Upper lobe of left lung (tissue), 6 donors: ENCODE data around the gene SLC22A3. TPM values are rescaled to one million over a fixed set of nuclear protein-coding genes. Genes with fewer than 3 reads are reported as not detected.
"Not testable (repeated sequence)": the region's sequence is repeated elsewhere in the genome, so short reads cannot be mapped to it uniquely, and the experiment has no call there.

Source experiments
- ATAC-seq, 2 donors: fragments of 200-7000 bp; cut with Tn5 transposase; one replicate each; pipeline ENCODE4 v1.9.1; 2022; ENCODE audit warnings: mild to moderate bottlenecking in 2 of 2, moderate library complexity in 2 of 2; ENCODE audit not compliant: low FRiP score in 2 of 2
- DNase-seq, 2 donors: peaks; one replicate each; pipeline ENCODE4 v3.0.0-alpha.2; 2019 to 2020
- H3K27ac ChIP-seq, 4 donors: fragments of 200-600 bp; sonication (generic); one replicate each; pipeline ENCODE4 v1.5.1; 2016 to 2019
- H3K27me3 ChIP-seq, 4 donors: fragments of 200-600 bp; sonication (generic); one replicate each; pipeline ENCODE4 v1.5.1; 2017 to 2019
- H3K36me3 ChIP-seq, 4 donors: fragments of 200-600 bp; sonication (generic); one replicate each; pipeline ENCODE4 v1.5.1; 2016 to 2019
- H3K4me1 ChIP-seq, 4 donors: fragments of 200-600 bp; sonication (generic); one replicate each; pipeline ENCODE4 v1.5.1; 2018 to 2019
- H3K4me3 ChIP-seq, 4 donors: fragments of 200-600 bp; sonication (generic); one replicate each; pipeline ENCODE4 v1.5.1; 2017 to 2019; ENCODE audit warnings: mild to moderate bottlenecking in 2 of 4, moderate library complexity in 1 of 4
- H3K9me3 ChIP-seq, 4 donors: fragments of 200-600 bp; sonication (generic); one replicate each; pipeline ENCODE4 v1.5.1; 2018 to 2019
- CTCF ChIP-seq, 6 experiments: fragments of 450-650 bp in 4 of 6; fragments of 200-600 bp in 2 of 6; sonication (generic) in 2 of 6; IDR thresholded peaks; one replicate each; pipeline ENCODE4 v1.5.1; 2016 to 2019; ENCODE audit warnings: antibody characterized with exemption in 6 of 6
- EP300 ChIP-seq, 4 donors: sonication (generic); formaldehyde crosslinking; IDR thresholded peaks; one replicate each; pipeline ENCODE4 v1.5.1; 2017; ENCODE audit warnings: antibody characterized with exemption in 4 of 4, control low read depth in 2 of 4
- POLR2A ChIP-seq, 4 donors: fragments of 450-650 bp; IDR thresholded peaks; one replicate each; pipeline ENCODE4 v1.5.1; 2016 to 2017; ENCODE audit warnings: antibody characterized with exemption in 4 of 4, mild to moderate bottlenecking in 2 of 4
- POLR2AphosphoS5 ChIP-seq, 2 donors: sonication (generic); formaldehyde crosslinking; IDR thresholded peaks; one replicate each; pipeline ENCODE4 v1.5.1; 2017; ENCODE audit warnings: antibody characterized with exemption in 2 of 2
- WGBS, 2 donors: methylation state at CpG; one replicate each; pipeline ENCODE4 v1.1.5; 2017 to 2018; 5-methylcytosine and 5-hydroxymethylcytosine counted together
- total RNA-seq, 6 donors: library from RNA; depleted of rRNA in 4 of 6; stranded (reverse); fragments of >200 nt in 4 of 6; gene quantifications; one replicate each; pipeline versions ENCODE4 v1.1.0 to v1.2.1, GENCODE V29; 2016 to 2021
- donor health status: DM: no; HTN: no; CAD: no; lungs with moderate emphysema.
- donor health status: DM: no; HTN: yes; CAD: no; lungs with severe emphysema.

Gene SLC22A3
- total RNA-seq, 6 donors from 2014 or later, result 17.7 to 68.1 (median 44.8) TPM

DNA sequence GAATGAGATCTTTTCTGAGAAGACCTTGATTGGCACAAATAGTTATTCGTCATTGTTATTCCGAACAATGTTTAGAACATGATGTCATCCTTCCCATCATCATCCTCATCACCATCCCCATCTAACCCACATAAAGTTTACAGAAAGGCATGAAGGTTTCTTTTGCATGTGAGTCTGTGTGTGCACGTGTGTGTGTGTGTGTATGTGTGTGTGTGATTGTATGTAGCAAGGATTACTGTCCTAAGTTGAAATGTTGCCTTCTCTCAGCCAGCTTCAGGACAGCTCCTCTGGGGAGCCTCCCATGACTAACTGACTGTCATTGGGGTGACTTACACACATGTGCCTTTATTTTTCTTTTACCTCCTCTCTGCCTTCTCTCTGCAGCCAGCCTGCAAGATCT is 113.5 kb downstream of the SLC22A3 start:
- H3K9me3 ChIP-seq, result no peaks in the 10 kb centered on the region
- DNase-seq (no peak), ATAC-seq (no peak)
- TF ChIP-seq POLR2A (IDR thresholded peaks at IDR 0.05) (no peak), POLR2AphosphoS5 (IDR thresholded peaks at IDR 0.05) (no peak), CTCF (IDR thresholded peaks at IDR 0.05) (no peak), EP300 (IDR thresholded peaks at IDR 0.05) (no peak)
- no peak overlapping the region for H3K4me3 ChIP-seq
- H3K27me3 ChIP-seq, result no peaks in the 10 kb centered on the region
- WGBS, 2 donors, result 65% methylated on average over 3 of the region's 3 CpGs
- peaks cover 0 to 4% (median 0%) of the 10 kb centered on the region in 4 donors for H3K4me1 ChIP-seq
- no peaks in the 10 kb centered on the region for H3K36me3 ChIP-seq
- no peak overlapping the region for H3K27ac ChIP-seq

DNA sequence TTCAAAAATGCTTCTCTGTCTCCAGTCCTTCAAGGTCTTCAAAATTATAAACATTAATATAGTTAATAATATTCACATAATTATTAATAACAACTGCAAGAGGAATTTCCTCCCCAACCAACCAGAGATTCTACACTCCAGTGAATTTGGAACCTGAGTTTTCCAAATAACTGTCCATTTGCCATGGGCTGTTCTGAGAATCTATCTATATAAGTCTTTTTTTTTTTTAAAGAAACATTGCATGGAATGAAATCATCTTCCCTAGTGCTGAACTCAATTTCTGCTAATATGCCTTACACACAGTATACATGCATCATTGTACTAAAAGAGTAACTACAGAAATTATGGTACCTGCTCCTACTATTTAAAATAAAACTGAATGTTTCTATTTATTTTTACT is 113.9 kb downstream of the SLC22A3 start:
- no peak for TF ChIP-seq POLR2A (IDR thresholded peaks at IDR 0.05)
- no peak for TF ChIP-seq CTCF (IDR thresholded peaks at IDR 0.05)
- no peak for TF ChIP-seq POLR2AphosphoS5 (IDR thresholded peaks at IDR 0.05)
- no peak for TF ChIP-seq EP300 (IDR thresholded peaks at IDR 0.05)
- DNase-seq, result no peak
- no peaks in the 10 kb centered on the region for H3K27me3 ChIP-seq

GRCh38 chr6:160462551-160463109 is 114.5 kb downstream of the SLC22A3 start:
- peaks cover 0 to 4% (median 0%) of the 10 kb centered on the region in 4 donors for H3K4me1 ChIP-seq
- peak in 1 of 2 donors; percentile 26 for ATAC-seq
- DNase-seq, result no peak
- no peak overlapping the region for H3K27ac ChIP-seq
- H3K27me3 ChIP-seq, result no peaks in the 10 kb centered on the region
- H3K9me3 ChIP-seq, result no peaks in the 10 kb centered on the region
- no peak overlapping the region for H3K4me3 ChIP-seq
- H3K36me3 ChIP-seq, result no peaks in the 10 kb centered on the region
- WGBS, 2 donors, result 54 to 67% methylated on average over 3 of the region's 3 CpGs
- no peak for TF ChIP-seq POLR2A (IDR thresholded peaks at IDR 0.05)
- no peak for TF ChIP-seq POLR2AphosphoS5 (IDR thresholded peaks at IDR 0.05)
- TF ChIP-seq CTCF (IDR thresholded peaks at IDR 0.05), result no peak
- TF ChIP-seq EP300 (IDR thresholded peaks at IDR 0.05), result no peak

More for the DNA sequence above, 113.9 kb downstream of the SLC22A3 start:
- peaks cover 0 to 4% (median 0%) of the 10 kb centered on the region in 4 donors for H3K4me1 ChIP-seq
- no peaks in the 10 kb centered on the region for H3K9me3 ChIP-seq
- no peak overlapping the region for H3K4me3 ChIP-seq
- no peaks in the 10 kb centered on the region for H3K36me3 ChIP-seq
- H3K27ac ChIP-seq, result no peak overlapping the region
- ATAC-seq, result no peak

DNA sequence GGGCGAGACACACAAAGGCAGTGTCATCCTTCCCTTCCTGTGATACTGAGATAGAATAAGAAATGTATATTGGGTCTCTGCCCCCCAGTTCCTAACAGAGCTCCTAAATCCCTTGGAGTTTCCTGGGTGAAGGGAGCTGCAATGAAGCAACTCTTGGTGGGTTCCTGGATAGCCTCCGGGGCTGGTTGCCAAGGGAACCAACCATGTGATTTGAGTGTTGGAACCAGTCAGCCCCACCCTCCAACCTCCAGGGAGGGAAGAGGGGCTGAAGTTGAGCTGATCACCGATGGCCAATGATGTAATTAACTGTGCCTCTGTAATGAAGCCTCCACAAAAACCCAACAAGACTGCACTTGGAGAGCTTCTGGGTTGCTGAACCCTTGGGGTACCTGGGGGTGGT is 116.6 kb downstream of the SLC22A3 start:
- WGBS, 2 donors, result 65 to 83% methylated on average over 3 of the region's 3 CpGs
- ATAC-seq, result no peak
- Histone ChIP-seq H3K36me3 (no peaks in the 10 kb centered on the region), H3K27ac (no peak overlapping the region), H3K4me1 (peaks cover 0 to 4% (median 0%) of the 10 kb centered on the region in 4 donors), H3K4me3 (no peak overlapping the region), H3K27me3 (no peaks in the 10 kb centered on the region), H3K9me3 (no peaks in the 10 kb centered on the region)
- no peak for DNase-seq
- TF ChIP-seq POLR2A (IDR thresholded peaks at IDR 0.05) (no peak), EP300 (IDR thresholded peaks at IDR 0.05) (no peak), CTCF (IDR thresholded peaks at IDR 0.05) (no peak), POLR2AphosphoS5 (IDR thresholded peaks at IDR 0.05) (no peak)

GRCh38 chr6:160467261-160467871 is 119.2 kb downstream of the SLC22A3 start:
- DNase-seq, H3K4me3 ChIP-seq, H3K27ac ChIP-seq, H3K4me1 ChIP-seq, ATAC-seq, H3K9me3 ChIP-seq, H3K27me3 ChIP-seq, H3K36me3 ChIP-seq: not testable (repeated sequence)
- WGBS, 2 donors, result 75 to 77% methylated on average over 12 to 14 of the region's 14 CpGs
